Dermis blood vessel endothelial cell (primary cell): ENCODE data around the gene IKZF5. TPM values are rescaled to one million over a fixed set of nuclear protein-coding genes. Genes with fewer than 3 reads are reported as not detected.
A peak's percentile ranks its signal among the peaks of the same experiment; 100 is the strongest.

Source experiments
- DNase-seq: peaks from one replicate; pipeline ENCODE4 v3.0.0; 2010
- total RNA-seq: library from RNA; depleted of rRNA; stranded (reverse); fragments of >200 nt; gene quantifications from 2 replicates; pipeline ENCODE4 v1.2.3, GENCODE V29; 2014

IKZF5 gene
- total RNA-seq, 1 donor from 2014 or later: 2.9 TPM

GRCh38 chr10:123014772-123015171, 6.2 kb upstream of the IKZF5 start:
- no peak for DNase-seq

- no peak for DNase-seq
Observed at GRCh38 chr10:123013456-123014419, 5.1 kb upstream of the IKZF5 start.

GRCh38 chr10:123011987-123012386, 3.4 kb upstream of the IKZF5 start:
- no peak for DNase-seq

GRCh38 chr10:123009105-123009820, 668 bp upstream of the IKZF5 start:
- peak; percentile 23 for DNase-seq

GRCh38 chr10:123007558-123008354, 839 bp downstream of the IKZF5 start:
- peak; percentile 70 for DNase-seq

- DNase-seq: no peak
Observed at GRCh38 chr10:123004298-123004697, 4.3 kb downstream of the IKZF5 start.

- no peak for DNase-seq
Observed at GRCh38 chr10:123001370-123001769, 7.2 kb downstream of the IKZF5 start.

GRCh38 chr10:123000155-123000554, 8.4 kb downstream of the IKZF5 start:
- DNase-seq: no peak

DNA sequence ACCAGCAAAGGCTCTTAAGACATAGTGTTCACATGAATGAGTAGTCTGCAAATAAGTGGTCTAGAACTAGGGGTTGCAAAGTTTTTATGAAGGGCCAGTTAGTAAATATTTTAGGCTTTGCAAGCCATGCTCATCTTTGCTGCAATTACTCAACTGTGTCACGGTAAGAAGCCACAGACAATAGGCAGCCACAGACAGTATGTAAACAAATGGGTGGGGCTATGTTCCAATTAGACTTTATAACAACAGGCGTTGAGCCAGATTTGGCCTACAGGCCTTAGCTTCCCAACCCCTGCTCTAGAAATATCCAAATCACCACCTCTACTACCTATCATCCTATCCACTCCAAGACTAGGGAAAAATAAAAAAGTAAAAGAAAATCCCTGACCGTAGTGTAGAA, 9.2 kb downstream of the IKZF5 start:
- no peak for DNase-seq

DNA sequence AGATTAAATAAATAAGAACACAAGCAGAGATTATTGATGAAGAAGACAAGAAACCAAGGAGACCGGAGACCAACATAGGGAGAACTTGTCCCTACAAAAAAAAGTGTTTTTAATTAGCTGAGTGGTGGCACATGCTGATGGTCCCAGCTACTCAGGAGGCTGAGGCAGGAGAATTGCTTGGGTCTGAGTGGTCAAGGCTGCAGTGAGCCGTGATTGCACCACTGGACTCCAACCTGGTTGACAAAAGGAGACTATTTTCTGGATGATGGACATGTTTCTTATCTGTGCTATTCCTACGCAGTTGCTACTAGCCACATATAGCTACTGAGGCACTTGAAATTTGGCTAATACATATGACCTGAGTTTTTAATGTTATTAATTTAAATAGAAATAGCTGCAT, 9.7 kb downstream of the IKZF5 start:
- DNase-seq: no peak

DNA sequence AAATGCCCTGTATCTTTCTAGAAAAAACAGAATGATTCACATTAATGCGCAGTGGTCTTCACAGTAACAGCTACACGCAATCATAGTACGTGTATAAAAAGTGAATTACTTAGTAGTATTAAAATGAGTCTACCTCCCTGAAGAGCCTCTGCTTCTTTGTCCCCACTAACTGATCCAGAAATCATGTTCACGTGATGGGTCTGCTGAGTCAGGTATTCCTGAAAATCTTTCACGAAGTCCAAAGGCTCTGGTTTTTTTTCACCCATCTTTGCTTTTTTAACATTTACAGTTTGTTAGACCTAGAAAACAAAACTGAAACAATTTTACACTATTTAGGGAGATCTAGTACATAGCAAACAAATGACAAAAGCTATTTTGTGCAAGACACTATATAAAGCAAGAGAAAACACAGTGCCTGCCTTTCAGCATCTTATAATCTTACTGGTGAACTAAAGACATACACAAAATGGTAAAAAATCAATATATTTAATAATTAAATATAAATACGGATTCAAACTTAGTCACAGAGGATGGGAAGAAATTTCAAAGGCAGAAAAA, 10.2 kb downstream of the IKZF5 start:
- DNase-seq: no peak

GRCh38 chr10:122997864-122998263, 10.7 kb downstream of the IKZF5 start:
- DNase-seq: no peak

DNA sequence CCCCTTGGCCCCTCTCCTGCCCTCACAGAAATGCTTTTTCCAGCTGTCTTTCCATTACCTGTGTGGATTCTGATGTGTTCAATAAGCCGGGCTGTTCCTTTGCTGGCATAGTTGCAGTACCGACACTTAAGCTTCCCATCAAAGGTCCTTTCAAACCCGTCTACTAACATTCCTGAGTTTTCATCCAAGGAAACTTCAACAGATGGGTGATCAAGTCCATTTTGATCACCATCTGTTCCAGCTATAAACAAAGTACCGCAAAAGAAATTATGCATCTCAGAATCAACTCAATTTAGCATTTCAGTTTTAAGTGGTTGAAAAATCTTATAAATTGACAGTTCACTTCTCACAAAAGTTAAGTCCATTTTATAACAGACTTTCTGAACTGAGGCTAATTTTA, 12.7 kb downstream of the IKZF5 start:
- no peak for DNase-seq

DNA sequence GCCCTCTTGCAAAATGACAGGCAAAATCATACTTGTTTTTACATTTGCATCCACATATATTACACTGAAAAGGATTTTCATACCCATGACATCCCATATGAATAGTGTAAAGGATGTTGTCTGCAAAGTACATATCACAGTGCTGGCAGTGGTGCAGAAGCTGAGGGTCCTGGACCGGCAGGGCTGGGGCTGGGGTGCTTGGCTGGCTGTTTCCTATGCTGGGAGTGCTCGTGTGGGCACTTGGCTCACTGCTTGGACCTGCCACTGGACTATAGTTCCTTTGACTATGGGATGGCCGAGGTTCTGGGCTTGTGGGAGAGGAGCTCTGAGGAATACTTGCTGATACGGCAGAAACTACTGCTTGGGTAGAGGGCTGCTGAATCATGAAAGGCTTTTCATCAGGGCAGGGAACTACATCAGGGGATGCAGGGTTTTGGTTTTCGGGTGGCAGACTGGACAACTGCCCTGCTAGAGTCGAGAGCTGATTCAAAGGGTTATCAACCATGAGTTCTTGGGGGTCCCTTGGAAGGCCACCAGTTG, 14.7 kb downstream of the IKZF5 start:
- DNase-seq: no peak

- no peak for DNase-seq
Observed at GRCh38 chr10:122992031-122992585, 16.5 kb downstream of the IKZF5 start.

DNA sequence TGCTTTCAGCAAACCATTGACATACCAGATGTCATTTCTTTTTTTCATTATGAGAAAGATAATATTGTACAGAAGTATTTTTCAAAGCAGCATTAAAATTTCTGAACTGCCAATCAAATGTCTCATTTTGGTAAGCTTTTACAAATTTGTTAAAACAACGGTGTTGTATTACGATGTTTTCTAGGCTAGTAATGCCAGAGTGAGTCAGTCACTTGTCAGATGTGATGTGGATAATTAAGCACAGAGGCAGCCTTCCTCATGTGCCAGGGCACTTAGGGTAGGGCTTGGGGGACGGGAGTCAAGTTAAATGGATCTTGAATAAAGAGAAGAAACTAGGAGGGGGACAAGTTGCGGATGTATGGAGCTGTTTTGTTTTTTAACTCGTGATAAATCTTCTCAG, 18.3 kb downstream of the IKZF5 start:
- DNase-seq: no peak

DNA sequence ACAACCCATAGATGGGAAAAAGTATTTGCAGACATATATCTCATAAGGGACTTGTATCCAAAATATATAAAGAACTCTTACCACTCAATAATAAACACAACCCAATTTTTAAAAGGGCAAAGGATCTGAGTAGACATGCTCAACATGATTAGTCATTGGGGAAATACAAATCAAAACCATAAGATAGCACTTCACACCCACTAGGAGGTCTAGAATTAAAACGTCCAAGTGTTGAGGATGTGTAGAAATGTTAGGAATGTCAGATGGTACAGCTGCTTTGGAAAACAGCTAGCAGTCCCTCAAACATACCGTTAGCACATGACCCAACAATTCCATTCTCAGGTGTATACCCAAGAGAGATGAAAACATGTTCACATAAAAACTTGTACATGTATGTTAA, 20.1 kb downstream of the IKZF5 start:
- no peak for DNase-seq

- DNase-seq: no peak
Observed at GRCh38 chr10:122986335-122986734, 22.3 kb downstream of the IKZF5 start.

DNA sequence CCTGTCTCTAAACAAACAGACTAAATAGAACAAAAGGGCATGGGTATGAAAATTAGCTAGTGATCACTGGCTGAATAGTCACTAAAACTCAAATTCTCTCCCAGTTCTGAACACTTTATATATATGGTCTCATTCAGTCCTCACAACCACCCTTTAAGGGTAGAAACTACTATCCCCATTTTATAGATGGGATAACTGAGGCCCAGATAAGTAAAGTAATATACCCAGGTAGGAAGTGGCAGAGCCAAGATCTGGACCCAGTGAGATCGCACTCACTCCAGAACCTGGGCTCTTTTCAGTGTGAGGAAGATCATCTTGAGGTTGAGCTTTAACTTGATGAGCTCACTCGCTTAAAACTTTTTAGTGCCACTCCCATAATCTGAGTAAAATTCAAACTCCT, 23.9 kb downstream of the IKZF5 start:
- DNase-seq: no peak

- no peak for DNase-seq
Observed at GRCh38 chr10:122983898-122984297, 24.7 kb downstream of the IKZF5 start.

- peak; percentile 54 for DNase-seq
Observed at GRCh38 chr10:122981066-122981464, 27.5 kb downstream of the IKZF5 start.
